Measurements from ENCODE around the gene AMOTL1.

The AMOTL1 gene

GRCh38 chr11:94767701-94768601, at the start of gene AMOTL1:
Gene AMOTL1, plus strand, starts transcription at chr11:94768356. Its CDS starts 156 bp downstream, at chr11:94768512.
- peak; percentile 90 for DNase-seq (ENCODE audit: low spot score)

- no peak for DNase-seq (ENCODE audit: low spot score)
These were observed 48.3 kb upstream of the AMOTL1 start for GRCh38 chr11:94719876-94720275.

- peak; percentile 19 for DNase-seq (ENCODE audit: low spot score)
These were observed 46.4 kb upstream of the AMOTL1 start for GRCh38 chr11:94721565-94722292.

- DNase-seq (ENCODE audit: low spot score), result no peak
These were observed 45.4 kb upstream of the AMOTL1 start for GRCh38 chr11:94722735-94723134.

GRCh38 chr11:94725097-94725496, 43.1 kb upstream of the AMOTL1 start:
- DNase-seq (ENCODE audit: low spot score), result no peak

- no peak for DNase-seq (ENCODE audit: low spot score)
These were observed 40.3 kb upstream of the AMOTL1 start for GRCh38 chr11:94727819-94728218.

- DNase-seq (ENCODE audit: low spot score), result no peak
These were observed 39.6 kb upstream of the AMOTL1 start for GRCh38 chr11:94728541-94728940.

- DNase-seq (ENCODE audit: low spot score), result no peak
These were observed 39.0 kb upstream of the AMOTL1 start for GRCh38 chr11:94728966-94729751.

- DNase-seq (ENCODE audit: low spot score), result no peak
These were observed 38.0 kb upstream of the AMOTL1 start for GRCh38 chr11:94730153-94730552.

- no peak for DNase-seq (ENCODE audit: low spot score)
These were observed 36.1 kb upstream of the AMOTL1 start for GRCh38 chr11:94731880-94732601.

GRCh38 chr11:94732617-94733281, 35.4 kb upstream of the AMOTL1 start:
- DNase-seq (ENCODE audit: low spot score), result no peak

GRCh38 chr11:94734563-94735275, 33.4 kb upstream of the AMOTL1 start:
- DNase-seq (ENCODE audit: low spot score), result peak; percentile 50

- DNase-seq (ENCODE audit: low spot score), result no peak
These were observed 32.2 kb upstream of the AMOTL1 start for GRCh38 chr11:94735907-94736306.

GRCh38 chr11:94737171-94737611, 31.0 kb upstream of the AMOTL1 start:
- DNase-seq (ENCODE audit: low spot score), result no peak

GRCh38 chr11:94738746-94739145, 29.4 kb upstream of the AMOTL1 start:
- DNase-seq (ENCODE audit: low spot score), result no peak

GRCh38 chr11:94739331-94739730, 28.8 kb upstream of the AMOTL1 start:
- DNase-seq (ENCODE audit: low spot score), result no peak

- peak; percentile 79 for DNase-seq (ENCODE audit: low spot score)
These were observed 27.8 kb upstream of the AMOTL1 start for GRCh38 chr11:94740083-94741021.

GRCh38 chr11:94741022-94741679, 27.0 kb upstream of the AMOTL1 start:
- DNase-seq (ENCODE audit: low spot score), result peak; percentile 72

GRCh38 chr11:94742665-94743064, 25.5 kb upstream of the AMOTL1 start:
- DNase-seq (ENCODE audit: low spot score), result no peak
